Type B pancreatic cell (in vitro differentiated cells): ENCODE results near the gene BRD1. TPM values are rescaled to one million over a fixed set of nuclear protein-coding genes. Genes with fewer than 3 reads are reported as not detected.
A peak's percentile ranks its signal among the peaks of the same experiment; 100 is the strongest.

ENCODE experiments used
- DNase-seq: peaks from one replicate; pipeline ENCODE4 v3.0.0; 2021; ENCODE audit warnings: mixed read lengths; ENCODE audit not compliant: unreplicated experiment; ENCODE audit errors: extremely low spot score
- H3K27ac Mint-ChIP-seq: 2 replicates; pipeline ENCODE4 v1.8.0; 2021; ENCODE audit warnings: mild to moderate bottlenecking, mixed read lengths
- H3K27me3 Mint-ChIP-seq: 2 replicates; pipeline ENCODE4 v1.8.0; 2021; ENCODE audit warnings: mixed read lengths
- H3K36me3 Mint-ChIP-seq: 2 replicates; pipeline ENCODE4 v1.8.0; 2021; ENCODE audit warnings: mixed read lengths
- H3K4me1 Mint-ChIP-seq: one replicate; pipeline ENCODE4 v1.8.0; 2021; ENCODE audit warnings: mixed read lengths; ENCODE audit not compliant: unreplicated experiment
- H3K4me3 Mint-ChIP-seq: 2 replicates; pipeline ENCODE4 v1.8.0; 2021; ENCODE audit warnings: mild to moderate bottlenecking, mixed read lengths
- H3K9me3 Mint-ChIP-seq: 2 replicates; pipeline ENCODE4 v1.8.0; 2021; ENCODE audit warnings: mixed read lengths
- CTCF ChIP-seq: fragments of 200-600 bp; sonication (generic); conservative IDR thresholded peaks from 2 replicates; pipeline ENCODE4 v1.5.0; 2021; ENCODE audit warnings: antibody characterized with exemption, mild to moderate bottlenecking
- total RNA-seq: library from RNA; stranded (reverse); gene quantifications from 2 replicates; pipeline ENCODE4 v1.2.1, GENCODE V29; 2021; ENCODE audit warnings: low replicate concordance

BRD1 gene
- total RNA-seq, 1 donor from 2014 or later = 53.0 TPM

GRCh38 chr22:49739138-49739537 lies 88.5 kb downstream of the BRD1 start:
- H3K27ac Mint-ChIP-seq = no peak overlapping the region
- no peak for TF ChIP-seq CTCF
- no peaks in the 10 kb centered on the region for H3K4me1 Mint-ChIP-seq
- no peak overlapping the region for H3K4me3 Mint-ChIP-seq
- DNase-seq = no peak
- H3K36me3 Mint-ChIP-seq = no peaks in the 10 kb centered on the region
- H3K27me3 Mint-ChIP-seq = peaks cover 18% of the 10 kb centered on the region
- H3K9me3 Mint-ChIP-seq = peaks cover 5% of the 10 kb centered on the region

GRCh38 chr22:49738566-49738965 lies 89.1 kb downstream of the BRD1 start:
- no peak overlapping the region for H3K4me3 Mint-ChIP-seq
- H3K4me1 Mint-ChIP-seq = no peaks in the 10 kb centered on the region
- no peak for TF ChIP-seq CTCF
- peaks cover under 1% of the 10 kb centered on the region for H3K9me3 Mint-ChIP-seq
- H3K27ac Mint-ChIP-seq = no peak overlapping the region
- DNase-seq = no peak
- peaks cover 17% of the 10 kb centered on the region for H3K27me3 Mint-ChIP-seq
- no peaks in the 10 kb centered on the region for H3K36me3 Mint-ChIP-seq

- no peak for DNase-seq
- TF ChIP-seq CTCF = no peak
- H3K27me3 Mint-ChIP-seq = peaks cover 21% of the 10 kb centered on the region
Observed at GRCh38 chr22:49738006-49738405, 89.7 kb downstream of the BRD1 start.

GRCh38 chr22:49737101-49737551 lies 90.5 kb downstream of the BRD1 start:
- peaks cover 4% of the 10 kb centered on the region for H3K9me3 Mint-ChIP-seq
- no peak overlapping the region for H3K27ac Mint-ChIP-seq
- H3K27me3 Mint-ChIP-seq = peaks cover 25% of the 10 kb centered on the region
- TF ChIP-seq CTCF = no peak
- peak; percentile 53 for DNase-seq
- H3K4me3 Mint-ChIP-seq = no peak overlapping the region
- no peaks in the 10 kb centered on the region for H3K36me3 Mint-ChIP-seq
- H3K4me1 Mint-ChIP-seq = no peaks in the 10 kb centered on the region

More at GRCh38 chr22:49738006-49738405, 89.7 kb downstream of the BRD1 start:
- Mint-ChIP-seq H3K4me1 (no peaks in the 10 kb centered on the region), H3K9me3 (peaks cover 3% of the 10 kb centered on the region), H3K4me3 (no peak overlapping the region), H3K36me3 (no peaks in the 10 kb centered on the region), H3K27ac (no peak overlapping the region)

GRCh38 chr22:49736538-49736937 lies 91.1 kb downstream of the BRD1 start:
- H3K4me1 Mint-ChIP-seq = no peaks in the 10 kb centered on the region
- TF ChIP-seq CTCF = no peak
- H3K36me3 Mint-ChIP-seq = no peaks in the 10 kb centered on the region
- peak; percentile 63 for DNase-seq
- peaks cover 4% of the 10 kb centered on the region for H3K9me3 Mint-ChIP-seq
- H3K27ac Mint-ChIP-seq = no peak overlapping the region
- no peak overlapping the region for H3K4me3 Mint-ChIP-seq
- H3K27me3 Mint-ChIP-seq = peaks cover 29% of the 10 kb centered on the region

- no peak overlapping the region for H3K4me3 Mint-ChIP-seq
- H3K36me3 Mint-ChIP-seq = no peaks in the 10 kb centered on the region
- peak; percentile 62 for DNase-seq
- H3K9me3 Mint-ChIP-seq = peaks cover 4% of the 10 kb centered on the region
- no peak for TF ChIP-seq CTCF
- H3K27ac Mint-ChIP-seq = no peak overlapping the region
- H3K27me3 Mint-ChIP-seq = peaks cover 33% of the 10 kb centered on the region
- H3K4me1 Mint-ChIP-seq = no peaks in the 10 kb centered on the region
Observed at GRCh38 chr22:49735901-49736421, 91.7 kb downstream of the BRD1 start.
